ENCODE data around the gene NFIB. TPM values are rescaled to one million over a fixed set of nuclear protein-coding genes. Genes with fewer than 3 reads are reported as not detected.

Gene NFIB
- total and polyA plus RNA-seq, 2 donors from 2014 or later, result 15.6 to 112 TPM

DNA sequence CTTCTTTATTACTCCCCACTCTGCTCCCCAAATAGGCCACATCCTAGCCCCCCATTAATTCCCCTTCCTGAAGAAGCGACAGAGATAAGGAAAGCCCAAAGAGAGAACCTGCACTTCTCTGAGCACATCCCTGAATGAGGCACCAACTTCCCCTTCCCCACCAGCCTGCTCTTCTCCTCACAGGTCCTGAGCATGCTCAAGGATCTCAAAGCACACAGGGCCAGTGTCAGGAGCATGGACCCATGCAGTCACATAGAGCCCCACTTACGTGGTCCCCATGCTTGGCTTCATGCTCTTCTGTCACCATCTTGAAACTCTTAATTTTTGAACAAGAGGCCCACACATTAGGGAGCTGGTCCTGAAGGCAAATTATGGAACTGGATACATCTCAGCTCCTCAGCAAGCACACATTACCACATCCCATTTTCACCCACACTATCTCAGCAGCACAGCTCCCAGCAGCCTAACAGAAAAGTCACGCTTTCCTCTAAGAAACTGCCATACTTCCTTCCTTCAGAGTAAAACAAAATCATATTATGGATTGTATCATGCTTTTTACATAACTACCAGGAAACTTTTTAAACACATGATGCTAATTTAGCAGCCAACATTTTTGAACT, 99.8 kb downstream of the NFIB start:
- Histone ChIP-seq H3K36me3 (ENCODE audit: control insufficient read depth in 2 of 3, insufficient read depth in 3 of 3, low read length in 3 of 3) (no peaks in the 10 kb centered on the region), H3K27me3 (ENCODE audit: control insufficient read depth, insufficient read depth, low read length) (no peaks in the 10 kb centered on the region), H3K27ac (ENCODE audit: low read depth in 2 of 2, low read length in 2 of 2) (peak overlapping the region in 1 of 2 donors; percentile 41), H3K9ac (ENCODE audit: low read length in 3 of 3) (no peak overlapping the region), H3K4me3 (ENCODE audit: low read length in 3 of 3) (no peak overlapping the region), H3K4me1 (ENCODE audit: control insufficient read depth in 2 of 3, insufficient read depth in 2 of 3, low read depth in 1 of 3, low read length in 3 of 3) (peaks cover 0 to 35% (median 9%) of the 10 kb centered on the region in 3 donors), H3K9me3 (ENCODE audit: control insufficient read depth in 2 of 3, insufficient read depth in 1 of 3, low read length in 3 of 3) (no peaks in the 10 kb centered on the region)
- intact Hi-C loops (cut with DNase I), result no loop called here
- FAIRE-seq, result no peak
- no peak for DNase-seq
- TF ChIP-seq, protein P1, sequence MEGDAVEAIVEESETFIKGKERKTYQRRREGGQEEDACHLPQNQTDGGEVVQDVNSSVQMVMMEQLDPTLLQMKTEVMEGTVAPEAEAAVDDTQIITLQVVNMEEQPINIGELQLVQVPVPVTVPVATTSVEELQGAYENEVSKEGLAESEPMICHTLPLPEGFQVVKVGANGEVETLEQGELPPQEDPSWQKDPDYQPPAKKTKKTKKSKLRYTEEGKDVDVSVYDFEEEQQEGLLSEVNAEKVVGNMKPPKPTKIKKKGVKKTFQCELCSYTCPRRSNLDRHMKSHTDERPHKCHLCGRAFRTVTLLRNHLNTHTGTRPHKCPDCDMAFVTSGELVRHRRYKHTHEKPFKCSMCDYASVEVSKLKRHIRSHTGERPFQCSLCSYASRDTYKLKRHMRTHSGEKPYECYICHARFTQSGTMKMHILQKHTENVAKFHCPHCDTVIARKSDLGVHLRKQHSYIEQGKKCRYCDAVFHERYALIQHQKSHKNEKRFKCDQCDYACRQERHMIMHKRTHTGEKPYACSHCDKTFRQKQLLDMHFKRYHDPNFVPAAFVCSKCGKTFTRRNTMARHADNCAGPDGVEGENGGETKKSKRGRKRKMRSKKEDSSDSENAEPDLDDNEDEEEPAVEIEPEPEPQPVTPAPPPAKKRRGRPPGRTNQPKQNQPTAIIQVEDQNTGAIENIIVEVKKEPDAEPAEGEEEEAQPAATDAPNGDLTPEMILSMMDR (IDR thresholded peaks at IDR 0.05; ENCODE audit: borderline replicate concordance, extremely low read depth, insufficient read depth), result no peak

GRCh38 chr9:14213504-14213903, 100.4 kb downstream of the NFIB start:
- TF ChIP-seq, protein P1 (IDR thresholded peaks at IDR 0.05; ENCODE audit: borderline replicate concordance, extremely low read depth, insufficient read depth), result no peak
- Histone ChIP-seq H3K27me3 (ENCODE audit: control insufficient read depth, insufficient read depth, low read length) (no peaks in the 10 kb centered on the region), H3K4me3 (ENCODE audit: low read length in 3 of 3) (no peak overlapping the region), H3K36me3 (ENCODE audit: control insufficient read depth in 2 of 3, insufficient read depth in 3 of 3, low read length in 3 of 3) (no peaks in the 10 kb centered on the region), H3K27ac (ENCODE audit: low read depth in 2 of 2, low read length in 2 of 2) (peak overlapping the region; percentile 64 to 82), H3K4me1 (ENCODE audit: control insufficient read depth in 2 of 3, insufficient read depth in 2 of 3, low read depth in 1 of 3, low read length in 3 of 3) (peaks cover 0 to 36% (median 9%) of the 10 kb centered on the region in 3 donors), H3K9me3 (ENCODE audit: control insufficient read depth in 2 of 3, insufficient read depth in 1 of 3, low read length in 3 of 3) (no peaks in the 10 kb centered on the region), H3K9ac (ENCODE audit: low read length in 3 of 3) (no peak overlapping the region)
- FAIRE-seq (no peak), DNase-seq (no peak)
- intact Hi-C loops (cut with DNase I), result no loop called here

GRCh38 chr9:14212697-14213420, 101.1 kb downstream of the NFIB start:
- Histone ChIP-seq H3K9ac (ENCODE audit: low read length in 3 of 3) (no peak overlapping the region), H3K4me3 (ENCODE audit: low read length in 3 of 3) (no peak overlapping the region), H3K27ac (ENCODE audit: low read depth in 2 of 2, low read length in 2 of 2) (peak overlapping the region; percentile 64 to 82), H3K36me3 (ENCODE audit: control insufficient read depth in 2 of 3, insufficient read depth in 3 of 3, low read length in 3 of 3) (no peaks in the 10 kb centered on the region), H3K4me1 (ENCODE audit: control insufficient read depth in 2 of 3, insufficient read depth in 2 of 3, low read depth in 1 of 3, low read length in 3 of 3) (peaks cover 0 to 36% (median 9%) of the 10 kb centered on the region in 3 donors), H3K27me3 (ENCODE audit: control insufficient read depth, insufficient read depth, low read length) (no peaks in the 10 kb centered on the region), H3K9me3 (ENCODE audit: control insufficient read depth in 2 of 3, insufficient read depth in 1 of 3, low read length in 3 of 3) (no peaks in the 10 kb centered on the region)
- FAIRE-seq (peak; percentile 62), DNase-seq (no peak)
- TF ChIP-seq, protein P1 (IDR thresholded peaks at IDR 0.05; ENCODE audit: borderline replicate concordance, extremely low read depth, insufficient read depth), result no peak
- intact Hi-C loops (cut with DNase I), result no loop called here

Measured in kidney (tissue), 14 donors.